ENCODE results near the gene CDA.

Gene CDA

GRCh38 chr1:20618550-20618949, 29.7 kb downstream of the CDA start:
- DNase-seq: no peak

GRCh38 chr1:20619999-20620398, 31.1 kb downstream of the CDA start:
- no peak for DNase-seq

- DNase-seq: no peak
These were observed 32.1 kb downstream of the CDA start for GRCh38 chr1:20621012-20621411.

- DNase-seq: no peak
These were observed 35.8 kb downstream of the CDA start for GRCh38 chr1:20624709-20625108.

- no peak for DNase-seq
These were observed 36.5 kb downstream of the CDA start for GRCh38 chr1:20625176-20626097.

- no peak for DNase-seq
These were observed 37.2 kb downstream of the CDA start for GRCh38 chr1:20626098-20626427.

GRCh38 chr1:20626524-20626923, 37.6 kb downstream of the CDA start:
- DNase-seq: no peak

- DNase-seq: no peak
These were observed 41.8 kb downstream of the CDA start for GRCh38 chr1:20630729-20631128.

- no peak for DNase-seq
These were observed 43.5 kb downstream of the CDA start for GRCh38 chr1:20632386-20632785.

- peak; percentile 26 for DNase-seq
These were observed 44.5 kb downstream of the CDA start, which contains the start of gene PINK1 for GRCh38 chr1:20633190-20634064. Gene PINK1 (plus strand): TSS chr1:20633458. CDS start chr1:20633549, 91 bp downstream.

GRCh38 chr1:20634065-20634593, 45.2 kb downstream of the CDA start:
- no peak for DNase-seq

GRCh38 chr1:20634594-20635084, 45.7 kb downstream of the CDA start:
- DNase-seq: no peak

- DNase-seq: no peak
These were observed 48.0 kb downstream of the CDA start for GRCh38 chr1:20636785-20637347.

- DNase-seq: peak; percentile 4
These were observed 51.3 kb downstream of the CDA start for GRCh38 chr1:20640183-20640597.

GRCh38 chr1:20641975-20642374, 53.1 kb downstream of the CDA start:
- DNase-seq: no peak

- no peak for DNase-seq
These were observed 54.2 kb downstream of the CDA start for GRCh38 chr1:20643080-20643479.

GRCh38 chr1:20644416-20644815, 55.5 kb downstream of the CDA start:
- DNase-seq: no peak

- DNase-seq: no peak
These were observed 56.5 kb downstream of the CDA start for GRCh38 chr1:20645414-20645813.

GRCh38 chr1:20648438-20648837, 59.5 kb downstream of the CDA start:
- no peak for DNase-seq

- DNase-seq: no peak
These were observed 60.0 kb downstream of the CDA start for GRCh38 chr1:20648946-20649345.

GRCh38 chr1:20652300-20652699, 63.4 kb downstream of the CDA start:
- DNase-seq: no peak

GRCh38 chr1:20654104-20654690, 65.3 kb downstream of the CDA start:
- DNase-seq: no peak

- no peak for DNase-seq
These were observed 68.1 kb downstream of the CDA start for GRCh38 chr1:20657024-20657423.

Data from NCI-H446 treated with DMSO at 0.1 percent for 48 hours (cell line).